ENCODE measurements around the gene B3GALT2. TPM values are rescaled to one million over a fixed set of nuclear protein-coding genes. Genes with fewer than 3 reads are reported as not detected.

Gene B3GALT2
- total and polyA plus RNA-seq, 2 experiments from 2014 or later = 2.8 to 4.8 TPM

DNA sequence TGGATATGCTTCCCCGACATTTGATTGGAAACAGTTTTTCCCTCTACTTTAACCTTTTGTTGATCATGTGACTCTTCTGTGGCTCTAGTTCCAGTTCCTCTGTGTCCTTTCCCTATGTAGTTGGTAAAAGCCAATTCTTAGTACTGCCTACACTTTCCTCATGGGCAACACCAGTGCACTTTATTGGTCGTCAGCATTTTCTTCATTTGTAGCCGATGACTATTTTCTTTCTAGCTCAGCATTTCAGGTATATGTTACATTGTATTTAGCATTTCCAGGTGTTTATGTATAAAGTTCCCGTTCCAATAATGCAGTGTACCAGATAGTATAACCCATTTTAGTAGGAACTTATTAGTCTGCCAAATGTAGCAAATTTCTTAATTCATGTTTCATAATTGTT lies 27.6 kb upstream of the B3GALT2 start:
- no peak for DNase-seq
- Histone ChIP-seq H3K9me3 (ENCODE audit: low read depth) (no peaks in the 10 kb centered on the region), H3K27ac (no peak overlapping the region), H3K9me2 (ENCODE audit: insufficient read depth) (no peaks in the 10 kb centered on the region), H3K4me3 (no peak overlapping the region), H3K36me3 (ENCODE audit: low read depth) (peaks cover 32% of the 10 kb centered on the region; the same call in 1 of the 2 replicates), H4K20me1 (ENCODE audit: insufficient read depth) (no peaks in the 10 kb centered on the region), H3K79me2 (ENCODE audit: insufficient read depth) (peaks cover 60% of the 10 kb centered on the region), H3K4me1 (ENCODE audit: insufficient read depth) (peaks cover 28% of the 10 kb centered on the region), H3K9ac (no peak overlapping the region), H2AFZ (no peak overlapping the region), H3K27me3 (replicated peaks; ENCODE audit: insufficient read depth) (no peaks in the 10 kb centered on the region), H3F3A (ENCODE audit: insufficient read depth) (peaks cover 21% of the 10 kb centered on the region), H3K4me2 (ENCODE audit: unreplicated experiment) (no peak overlapping the region)
- WGBS, 2 experiments (ENCODE audit: low coverage in 1 of 2, low lambda C conversion rate in 2 of 2, missing lambda C conversion rate in 2 of 2) = 97 to 98% methylated on average over 4 of the region's 4 CpGs
- no peak for TF ChIP-seq EZH2phosphoT487 (IDR thresholded peaks at IDR 0.05; ENCODE audit: insufficient read depth, low read depth)
- TF ChIP-seq EZH2 (IDR thresholded peaks at IDR 0.05; ENCODE audit: insufficient read depth, poor library complexity, severe bottlenecking) = no peak
- in situ Hi-C loops (cut with MboI) = no loop called here

DNA sequence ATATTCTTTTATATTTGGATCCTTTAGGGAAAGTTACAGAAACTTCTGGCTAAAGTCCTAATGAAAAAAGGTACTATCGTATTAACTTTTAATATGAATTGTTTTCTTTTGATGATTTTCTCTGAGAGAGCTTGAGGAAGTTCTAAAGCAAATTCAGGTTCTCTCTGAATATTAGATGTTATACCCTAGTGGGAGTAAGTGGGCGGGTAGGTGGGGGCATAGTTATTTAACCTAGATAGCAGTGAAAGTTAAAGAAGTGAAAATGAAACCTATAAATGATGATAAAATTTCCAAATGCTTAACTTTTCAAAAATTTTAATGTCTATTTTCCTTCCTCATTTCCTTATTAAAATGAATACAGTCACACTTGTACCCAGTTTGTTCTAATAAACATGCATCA lies 26.2 kb upstream of the B3GALT2 start:
- Histone ChIP-seq H3K9me2 (ENCODE audit: insufficient read depth) (no peaks in the 10 kb centered on the region), H3K4me1 (ENCODE audit: insufficient read depth) (peaks cover 28% of the 10 kb centered on the region), H3K27ac (peak overlapping the region; percentile 81), H3K79me2 (ENCODE audit: insufficient read depth) (peaks cover 61% of the 10 kb centered on the region), H3K9me3 (ENCODE audit: low read depth) (no peaks in the 10 kb centered on the region), H4K20me1 (ENCODE audit: insufficient read depth) (no peaks in the 10 kb centered on the region), H3F3A (ENCODE audit: insufficient read depth) (peaks cover 21% of the 10 kb centered on the region), H3K27me3 (replicated peaks; ENCODE audit: insufficient read depth) (no peaks in the 10 kb centered on the region), H3K4me2 (ENCODE audit: unreplicated experiment) (peak overlapping the region; percentile 11), H2AFZ (no peak overlapping the region), H3K9ac (peak overlapping the region; percentile 16; the same call in 1 of the 2 replicates), H3K36me3 (ENCODE audit: low read depth) (peaks cover 36% of the 10 kb centered on the region; the same call in 1 of the 2 replicates), H3K4me3 (no peak overlapping the region)
- in situ Hi-C loops (cut with MboI) = no loop called here
- no peak for DNase-seq
- no peak for TF ChIP-seq EZH2 (IDR thresholded peaks at IDR 0.05; ENCODE audit: insufficient read depth, poor library complexity, severe bottlenecking)
- no peak for TF ChIP-seq EZH2phosphoT487 (IDR thresholded peaks at IDR 0.05; ENCODE audit: insufficient read depth, low read depth)
- 98 to 99% methylated on average over 2 of the region's 2 CpGs for whole genome bisulfite sequencing, 2 experiments (ENCODE audit: low coverage in 1 of 2, low lambda C conversion rate in 2 of 2, missing lambda C conversion rate in 2 of 2)

DNA sequence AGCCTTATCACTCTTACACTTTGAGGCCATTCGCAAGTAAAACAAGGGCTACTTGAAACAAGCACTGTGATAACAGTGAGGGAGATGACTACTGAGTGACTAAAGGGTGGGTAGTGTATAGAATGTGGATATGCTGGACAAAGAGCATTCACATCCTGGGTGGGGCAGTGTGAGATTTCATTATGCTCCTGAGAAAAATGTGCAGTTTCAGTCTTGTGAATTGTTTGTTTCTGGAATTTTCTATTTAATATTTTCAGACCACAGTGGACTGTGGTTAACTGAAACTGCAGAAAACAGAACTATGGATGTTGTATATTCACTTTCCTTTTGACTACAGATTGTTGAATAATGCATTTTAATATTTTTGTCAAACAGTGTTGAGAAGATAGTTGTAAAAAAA lies 25.1 kb upstream of the B3GALT2 start:
- no peaks in the 10 kb centered on the region for H3K9me2 ChIP-seq (ENCODE audit: insufficient read depth)
- no peaks in the 10 kb centered on the region for H3K9me3 ChIP-seq (ENCODE audit: low read depth)
- peak overlapping the region; percentile 80 for H3K4me2 ChIP-seq (ENCODE audit: unreplicated experiment)
- H3K79me2 ChIP-seq (ENCODE audit: insufficient read depth) = peaks cover 67% of the 10 kb centered on the region
- peak overlapping the region; percentile 64 for H3K9ac ChIP-seq
- H3K27me3 ChIP-seq (replicated peaks; ENCODE audit: insufficient read depth) = no peaks in the 10 kb centered on the region
- peak overlapping the region; percentile 81 for H3K27ac ChIP-seq
- TF ChIP-seq EZH2phosphoT487 (IDR thresholded peaks at IDR 0.05; ENCODE audit: insufficient read depth, low read depth) (no peak), EZH2 (IDR thresholded peaks at IDR 0.05; ENCODE audit: insufficient read depth, poor library complexity, severe bottlenecking) (no peak)
- H3F3A ChIP-seq (ENCODE audit: insufficient read depth) = peaks cover 21% of the 10 kb centered on the region
- peak overlapping the region; percentile 51 for H3K4me3 ChIP-seq
- 65 to 78% methylated on average over 1 of the region's 1 CpG for WGBS, 2 experiments (ENCODE audit: low coverage in 1 of 2, low lambda C conversion rate in 2 of 2, missing lambda C conversion rate in 2 of 2)
- peak; percentile 81 for DNase-seq
- peaks cover 36% of the 10 kb centered on the region; the same call in 1 of the 2 replicates for H3K36me3 ChIP-seq (ENCODE audit: low read depth)
- H4K20me1 ChIP-seq (ENCODE audit: insufficient read depth) = no peaks in the 10 kb centered on the region
- H3K4me1 ChIP-seq (ENCODE audit: insufficient read depth) = peaks cover 28% of the 10 kb centered on the region
- 0 out of 2 replicates have a peak overlapping the region, but pooled peaks have one; percentile 24 for H2AFZ ChIP-seq
- in situ Hi-C loops (cut with MboI) = no loop called here

DNA sequence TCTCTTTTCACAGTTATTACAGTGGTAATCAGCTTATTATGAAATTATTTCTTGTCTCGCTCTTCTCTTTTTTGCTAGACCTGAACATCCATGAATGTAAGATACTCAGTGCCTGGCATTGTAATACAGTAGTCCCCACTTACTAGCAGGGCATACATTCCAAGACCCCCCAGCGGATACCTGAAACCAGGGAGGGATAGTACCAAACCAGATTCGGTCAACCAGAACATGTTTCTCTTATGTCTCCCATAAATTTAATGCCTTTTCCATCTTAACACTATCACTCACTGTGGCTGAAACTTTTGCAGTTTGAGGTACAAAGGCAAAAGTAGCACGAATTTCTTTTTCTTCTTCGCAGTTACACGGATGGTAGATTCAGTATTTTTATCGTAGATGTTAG lies 24.6 kb upstream of the B3GALT2 start:
- 0 out of 2 replicates have a peak overlapping the region, but pooled peaks have one; percentile 64 for H3K9ac ChIP-seq
- 98 to 99% methylated on average over 7 of the region's 7 CpGs for WGBS, 2 experiments (ENCODE audit: low coverage in 1 of 2, low lambda C conversion rate in 2 of 2, missing lambda C conversion rate in 2 of 2)
- H3K27me3 ChIP-seq (replicated peaks; ENCODE audit: insufficient read depth) = no peaks in the 10 kb centered on the region
- H3F3A ChIP-seq (ENCODE audit: insufficient read depth) = peaks cover 21% of the 10 kb centered on the region
- peaks cover 28% of the 10 kb centered on the region for H3K4me1 ChIP-seq (ENCODE audit: insufficient read depth)
- no peak overlapping the region for H3K4me3 ChIP-seq
- H3K9me2 ChIP-seq (ENCODE audit: insufficient read depth) = no peaks in the 10 kb centered on the region
- peaks cover 73% of the 10 kb centered on the region for H3K79me2 ChIP-seq (ENCODE audit: insufficient read depth)
- in situ Hi-C loops (cut with MboI) = no loop called here
- DNase-seq = no peak
- H3K9me3 ChIP-seq (ENCODE audit: low read depth) = no peaks in the 10 kb centered on the region
- H3K27ac ChIP-seq = peak overlapping the region; percentile 81
- peaks cover 31% of the 10 kb centered on the region; the same call in 1 of the 2 replicates for H3K36me3 ChIP-seq (ENCODE audit: low read depth)
- H3K4me2 ChIP-seq (ENCODE audit: unreplicated experiment) = peak overlapping the region; percentile 80
- no peaks in the 10 kb centered on the region for H4K20me1 ChIP-seq (ENCODE audit: insufficient read depth)
- H2AFZ ChIP-seq = no peak overlapping the region
- TF ChIP-seq EZH2 (IDR thresholded peaks at IDR 0.05; ENCODE audit: insufficient read depth, poor library complexity, severe bottlenecking) (no peak), EZH2phosphoT487 (IDR thresholded peaks at IDR 0.05; ENCODE audit: insufficient read depth, low read depth) (no peak)

All from GM23248 (cell line).